GM21360 (cell line): ENCODE measurements around the gene TMPRSS6.

Source experiments
- ATAC-seq: cut with Tn5 transposase; IDR thresholded peaks from one replicate; pipeline ENCODE4 v1.9.1; 2021; ENCODE audit warnings: mild to moderate bottlenecking, moderate library complexity; ENCODE audit not compliant: unreplicated experiment

TMPRSS6 gene

DNA sequence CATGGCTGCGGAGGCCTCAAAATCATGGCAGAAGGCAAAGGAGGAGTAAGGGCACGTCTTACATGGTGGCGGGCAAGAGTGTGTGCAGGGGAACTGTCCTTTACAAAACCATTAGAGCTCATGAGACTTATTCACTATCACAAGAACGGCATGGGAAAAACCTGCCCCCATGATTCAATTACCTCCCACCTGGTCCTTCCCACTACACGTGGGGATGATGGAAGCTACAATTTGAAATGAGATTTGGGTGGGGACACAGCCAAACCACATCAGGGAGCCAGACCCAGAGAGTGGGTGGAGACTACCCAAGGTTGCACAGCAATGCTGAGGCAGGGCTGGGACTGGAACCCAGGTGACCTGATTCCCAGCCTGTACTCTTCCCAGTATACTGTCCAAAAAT lies 8.6 kb upstream of the TMPRSS6 start:
- ATAC-seq, result no peak

DNA sequence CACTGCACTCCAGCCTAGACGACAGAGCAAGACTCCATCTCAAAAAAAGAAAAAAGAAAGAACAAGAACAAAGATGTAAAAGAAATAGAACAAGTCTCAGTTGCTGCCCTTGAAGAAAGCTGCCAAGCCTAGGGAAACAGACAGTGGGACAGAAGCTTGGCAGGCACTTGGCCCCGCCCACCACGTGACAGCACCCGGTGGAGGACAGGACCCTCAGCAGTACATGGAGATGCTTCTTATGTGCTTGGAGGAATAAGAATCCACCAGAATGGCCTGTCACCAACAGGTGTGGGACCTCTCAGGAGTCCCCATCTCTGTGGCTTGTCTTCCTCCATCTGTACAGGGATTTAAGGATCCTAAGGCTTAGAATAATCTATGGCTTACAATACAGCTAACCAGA lies 7.6 kb upstream of the TMPRSS6 start:
- ATAC-seq, result no peak

- ATAC-seq, result no peak
Observed at GRCh38 chr22:37115032-37115431, 5.5 kb upstream of the TMPRSS6 start.

GRCh38 chr22:37113757-37114156 lies 4.2 kb upstream of the TMPRSS6 start:
- no peak for ATAC-seq

DNA sequence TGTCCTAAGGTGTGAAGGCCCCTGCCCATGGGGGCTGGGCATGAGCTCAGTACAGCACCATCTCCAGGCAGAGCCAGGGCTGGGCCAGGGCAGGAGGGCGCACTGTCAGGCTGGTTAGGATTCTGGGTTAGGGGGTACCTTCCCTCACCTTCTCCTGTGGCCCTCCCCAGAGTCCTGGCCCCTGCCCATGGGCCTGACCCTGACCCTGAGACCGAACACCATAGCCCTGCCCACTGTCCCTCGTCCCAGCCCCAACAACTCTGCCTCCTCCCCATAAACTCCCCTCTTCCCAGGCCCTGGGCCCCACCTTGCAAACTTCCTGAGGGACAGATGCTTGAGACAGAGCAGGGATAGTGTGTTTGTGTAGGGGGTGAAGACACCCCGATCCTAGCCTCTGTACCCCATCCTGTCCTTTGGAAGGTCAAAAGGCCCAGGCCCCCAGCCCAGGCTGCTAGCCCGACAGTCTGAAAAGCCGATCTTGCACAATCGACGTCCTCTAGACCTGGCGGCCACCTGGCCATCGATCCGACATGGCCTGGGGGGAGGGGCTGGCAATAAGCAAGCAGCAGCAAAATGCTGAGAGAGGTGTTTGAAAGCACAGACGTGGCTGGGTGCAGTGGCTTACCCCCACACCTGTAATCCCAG lies 2.7 kb upstream of the TMPRSS6 start:
- no peak for ATAC-seq

GRCh38 chr22:37111156-37111717 lies 1.7 kb upstream of the TMPRSS6 start:
- no peak for ATAC-seq

DNA sequence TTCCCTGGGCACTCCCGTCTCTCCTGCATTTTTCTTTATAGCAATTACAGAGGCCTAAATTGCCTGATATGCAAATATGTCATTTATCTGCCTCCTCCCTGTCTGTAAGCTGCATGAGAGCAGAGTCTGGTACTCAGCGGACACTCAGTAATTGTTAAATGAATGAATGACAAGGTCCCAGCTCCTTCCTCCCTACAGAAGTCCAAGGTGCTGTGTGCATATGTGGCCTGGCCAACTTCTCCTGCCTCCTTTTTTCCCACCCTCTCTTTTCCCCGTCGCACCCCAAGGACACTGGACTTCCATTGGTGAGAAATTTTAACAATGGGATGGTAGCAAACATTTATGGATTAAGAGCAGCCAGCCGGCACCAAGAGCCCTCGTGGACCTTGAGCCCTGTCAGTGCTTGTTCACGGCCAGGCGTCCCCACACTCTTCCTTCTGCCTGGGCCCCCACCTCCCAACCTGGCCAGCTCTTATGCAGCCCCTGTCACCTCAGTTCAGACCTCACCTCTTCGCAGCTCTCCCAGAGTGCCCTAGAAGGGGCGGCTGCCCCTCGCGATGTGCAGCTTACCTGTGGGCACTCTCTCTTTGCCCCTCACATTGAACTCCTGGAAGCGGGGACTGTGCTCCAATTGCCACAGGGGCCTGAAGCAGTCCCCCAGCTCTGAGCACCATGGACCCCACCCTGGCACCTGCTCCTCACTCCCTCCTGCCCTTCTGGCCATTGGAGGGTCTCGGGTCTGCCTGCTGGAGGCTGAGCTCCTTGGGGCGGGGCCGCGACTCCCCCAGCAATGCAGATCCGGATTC lies 1.5 kb downstream of the TMPRSS6 start:
- no peak for ATAC-seq

- no peak for ATAC-seq
Observed at GRCh38 chr22:37105990-37106389, 3.5 kb downstream of the TMPRSS6 start.

GRCh38 chr22:37105154-37105553 lies 4.4 kb downstream of the TMPRSS6 start:
- ATAC-seq, result no peak

DNA sequence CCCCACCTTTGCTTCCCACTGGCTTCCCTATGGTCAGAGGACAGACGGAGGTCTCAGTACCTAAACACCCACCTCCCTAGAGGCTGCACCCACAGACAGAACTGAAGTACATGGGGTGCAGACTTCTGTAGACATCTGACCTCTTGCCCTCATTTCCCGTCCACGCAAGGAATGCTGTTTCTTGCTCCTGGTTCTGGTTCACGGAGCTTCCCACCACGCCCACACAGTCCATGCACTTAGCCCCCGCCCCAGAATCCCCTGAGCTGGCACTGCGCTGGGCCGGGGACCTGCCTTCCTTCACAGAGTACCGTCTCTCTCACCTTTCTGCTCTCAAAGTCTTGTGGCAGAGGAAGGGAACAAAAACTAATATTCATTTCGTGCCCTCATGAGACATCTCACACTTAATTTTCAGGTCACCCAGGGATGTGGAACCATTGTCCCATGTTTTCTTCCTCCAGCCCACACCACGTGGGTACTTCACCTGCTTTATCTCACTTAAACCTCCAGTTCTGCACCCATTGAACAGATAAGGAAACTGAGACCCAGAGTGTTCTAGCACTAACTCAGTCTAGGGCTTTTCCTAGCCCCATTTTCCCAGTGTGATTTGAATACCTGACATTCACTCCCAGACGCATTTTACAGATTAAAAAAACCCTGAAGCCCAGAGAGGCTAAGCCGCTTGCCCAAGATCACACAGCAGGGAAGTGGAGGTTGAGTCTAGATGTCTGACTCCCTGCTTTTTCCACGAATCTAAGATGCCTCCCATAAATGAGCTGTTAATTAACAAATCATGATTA lies 5.7 kb downstream of the TMPRSS6 start:
- no peak for ATAC-seq

DNA sequence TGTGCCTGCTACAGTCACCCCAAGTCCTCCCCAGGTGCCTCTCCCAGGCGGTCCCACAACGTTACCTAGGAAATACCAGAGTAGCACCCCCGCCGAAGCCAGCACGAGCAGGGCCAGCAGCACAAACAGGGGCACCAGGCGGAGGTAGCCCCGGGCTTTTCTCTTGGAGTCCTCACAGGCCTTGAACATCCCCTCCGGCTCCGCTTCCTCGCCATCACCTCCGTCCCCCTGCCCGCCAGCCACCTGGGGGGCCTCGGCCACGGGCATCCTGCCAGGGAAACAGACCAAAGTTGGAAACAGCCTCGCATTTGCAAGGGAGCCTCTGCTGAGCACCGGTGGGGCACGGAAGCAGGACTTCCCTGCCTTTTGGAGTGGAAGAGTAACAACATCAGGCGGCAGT lies 6.4 kb downstream of the TMPRSS6 start:
- ATAC-seq, result no peak

DNA sequence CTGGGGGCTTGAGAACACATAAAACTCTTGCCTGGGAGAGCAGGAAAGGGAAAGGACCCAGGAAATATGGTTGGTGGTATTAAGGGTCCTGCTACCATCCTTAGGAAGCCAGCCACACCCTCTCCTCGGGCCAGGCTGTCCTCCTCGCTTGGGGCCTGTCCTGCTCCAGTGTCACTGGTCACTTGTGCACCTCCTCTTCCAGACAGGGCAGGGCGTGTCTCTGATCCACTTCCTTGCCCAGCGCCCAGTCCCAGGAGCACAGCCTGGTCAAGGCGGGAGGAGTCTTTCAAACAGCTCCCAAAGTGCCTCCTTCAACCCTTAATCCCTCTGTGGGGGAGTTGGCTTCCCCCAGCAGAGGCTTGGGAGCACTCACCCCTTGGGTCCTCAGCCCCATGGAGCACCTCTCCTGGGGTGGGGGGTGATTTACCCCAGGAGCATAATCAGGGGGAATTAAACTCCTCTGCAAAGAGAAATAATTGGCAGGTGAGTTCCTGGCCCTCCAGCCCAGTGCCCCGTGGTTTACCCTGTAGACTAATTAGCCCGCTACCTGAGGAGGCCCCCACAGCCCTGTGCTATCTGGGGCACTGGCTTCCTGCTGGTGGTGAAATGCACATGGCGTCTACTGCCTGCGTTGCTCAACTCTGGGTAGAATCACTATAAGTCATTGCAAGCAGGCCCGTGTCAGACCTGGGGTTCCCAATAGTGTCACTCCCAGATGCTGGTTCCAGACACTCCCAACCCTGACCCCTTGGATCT lies 8.0 kb downstream of the TMPRSS6 start:
- ATAC-seq, result no peak

GRCh38 chr22:37100589-37101127 lies 8.9 kb downstream of the TMPRSS6 start:
- no peak for ATAC-seq

GRCh38 chr22:37098976-37099591 lies 10.4 kb downstream of the TMPRSS6 start:
- no peak for ATAC-seq

DNA sequence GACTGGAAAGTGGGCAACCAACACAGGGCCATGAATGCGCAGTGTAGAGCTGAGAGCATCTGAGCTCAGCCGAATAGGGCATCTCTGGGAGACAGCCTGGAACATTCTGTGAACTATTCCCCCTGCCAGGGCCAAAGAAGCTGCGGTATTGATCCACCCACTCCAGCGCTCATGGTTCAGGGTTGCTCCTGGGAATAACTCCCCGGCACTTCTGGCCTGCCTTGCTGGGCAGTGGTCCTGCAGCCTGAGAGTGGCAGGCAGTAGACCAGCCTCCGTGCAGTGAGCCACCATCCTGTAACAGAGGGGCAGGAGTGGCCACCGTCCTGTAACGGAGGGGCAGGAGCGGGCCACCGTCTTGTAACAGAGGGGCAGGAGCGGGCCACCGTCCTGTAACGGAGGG lies 12.2 kb downstream of the TMPRSS6 start:
- no peak for ATAC-seq

DNA sequence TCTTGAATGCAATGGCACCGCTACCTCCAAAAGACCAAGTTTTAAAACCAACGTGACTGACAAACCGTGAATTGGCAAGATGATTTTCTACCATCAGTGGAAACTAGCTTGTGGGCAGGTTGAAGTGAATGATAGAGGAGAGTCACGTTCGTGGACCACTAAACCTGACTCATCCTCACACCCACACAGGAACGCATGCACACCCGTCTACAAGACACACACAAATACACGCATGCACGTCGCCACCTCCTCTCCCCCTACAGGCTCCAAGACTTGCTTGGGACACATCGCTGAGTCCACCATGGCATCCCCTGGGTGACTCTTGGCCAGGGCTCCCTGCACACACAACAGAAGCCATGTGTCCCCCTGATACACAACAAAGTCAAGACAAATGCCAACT lies 14.4 kb downstream of the TMPRSS6 start:
- no peak for ATAC-seq

- ATAC-seq, result no peak
Observed at GRCh38 chr22:37094239-37094638, 15.3 kb downstream of the TMPRSS6 start.

GRCh38 chr22:37092997-37093396 lies 16.5 kb downstream of the TMPRSS6 start:
- no peak for ATAC-seq

DNA sequence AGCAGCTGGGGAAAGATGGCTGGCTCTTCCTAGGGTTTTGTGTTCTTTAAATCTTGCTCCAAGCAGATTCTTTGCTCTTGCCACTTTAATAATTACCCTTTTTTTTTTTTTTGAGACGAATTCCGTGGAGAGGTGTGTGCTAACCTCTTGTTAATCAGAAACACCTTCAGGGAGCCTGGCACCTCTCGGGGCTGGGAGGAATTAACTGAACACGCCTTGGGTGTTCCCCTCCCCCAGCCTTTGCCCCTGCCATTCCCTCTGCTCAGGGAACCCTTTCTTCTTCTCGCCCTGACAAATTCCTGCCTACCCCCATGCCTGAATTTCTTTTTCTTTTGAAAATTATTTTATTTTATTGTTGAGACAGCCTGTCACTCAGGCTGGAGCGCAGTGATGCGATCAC lies 17.5 kb downstream of the TMPRSS6 start:
- ATAC-seq, result no peak
